Measurements from ENCODE around the gene FBXL14. TPM values are rescaled to one million over a fixed set of nuclear protein-coding genes. Genes with fewer than 3 reads are reported as not detected.

Gene FBXL14
- total RNA-seq, 1 experiment from 2014 or later: 23.6 TPM

- CTCF ChIA-PET: interaction anchor here (1.3 kb wide), 1 partner anchor 152 kb away, joined by 3 read pairs; no protein-coding TSS in a partner anchor
- intact Hi-C loops (cut with micrococcal nuclease; ENCODE audit: unreplicated experiment): no loop called here
Observed at GRCh38 chr12:1639538-1639937, 45.2 kb upstream of the FBXL14 start.

GRCh38 chr12:1638203-1638602, 43.8 kb upstream of the FBXL14 start:
- Mint-ChIP-seq H3K27me3 (ENCODE audit: insufficient read depth, unreplicated experiment) (no peaks in the 10 kb centered on the region), H3K4me1 (ENCODE audit: low read depth, unreplicated experiment) (peaks cover 15% of the 10 kb centered on the region), H3K36me3 (ENCODE audit: insufficient read depth, unreplicated experiment) (no peaks in the 10 kb centered on the region), H3K27ac (ENCODE audit: unreplicated experiment) (no peak overlapping the region), H3K4me3 (ENCODE audit: unreplicated experiment) (no peak overlapping the region), H3K9me3 (ENCODE audit: unreplicated experiment) (no peaks in the 10 kb centered on the region)
- ChIA-PET CTCF (no interaction called here), POLR2A (no interaction called here)
- Histone ChIP-seq H3K27me3 (replicated peaks; ENCODE audit: control insufficient read depth, insufficient read depth, low read length) (no peaks in the 10 kb centered on the region), H3K36me3 (ENCODE audit: control insufficient read depth, insufficient read depth, low read length) (no peaks in the 10 kb centered on the region), H3K9me3 (no peaks in the 10 kb centered on the region), H3K4me3 (ENCODE audit: low read depth, low read length) (no peak overlapping the region), H3K4me1 (peaks cover 14% of the 10 kb centered on the region)
- DNase-seq: no peak
- no TSS peak for BruUV-seq (replicated peaks)
- intact Hi-C loops (cut with micrococcal nuclease; ENCODE audit: unreplicated experiment): no loop called here
- TF ChIP-seq CTCF (IDR thresholded peaks at IDR 0.05; ENCODE audit: insufficient read depth in 1 of 2, low read depth in 1 of 2, low read length in 1 of 2, severe bottlenecking in 1 of 2, unreplicated experiment in 1 of 2): no peak

More at GRCh38 chr12:1639538-1639937, 45.2 kb upstream of the FBXL14 start:
- Mint-ChIP-seq H3K36me3 (ENCODE audit: insufficient read depth, unreplicated experiment) (no peaks in the 10 kb centered on the region), H3K9me3 (ENCODE audit: unreplicated experiment) (no peaks in the 10 kb centered on the region), H3K27me3 (ENCODE audit: insufficient read depth, unreplicated experiment) (no peaks in the 10 kb centered on the region), H3K4me1 (ENCODE audit: low read depth, unreplicated experiment) (peaks cover 12% of the 10 kb centered on the region), H3K4me3 (ENCODE audit: unreplicated experiment) (no peak overlapping the region), H3K27ac (ENCODE audit: unreplicated experiment) (no peak overlapping the region)
- POLR2A ChIA-PET: no interaction called here
- no peak for DNase-seq
- Histone ChIP-seq H3K4me3 (ENCODE audit: low read depth, low read length) (no peak overlapping the region), H3K36me3 (ENCODE audit: control insufficient read depth, insufficient read depth, low read length) (no peaks in the 10 kb centered on the region), H3K27me3 (replicated peaks; ENCODE audit: control insufficient read depth, insufficient read depth, low read length) (no peaks in the 10 kb centered on the region), H3K9me3 (no peaks in the 10 kb centered on the region), H3K4me1 (peaks cover 7% of the 10 kb centered on the region)
- TF ChIP-seq CTCF (IDR thresholded peaks at IDR 0.05; ENCODE audit: insufficient read depth in 1 of 2, low read depth in 1 of 2, low read length in 1 of 2, severe bottlenecking in 1 of 2, unreplicated experiment in 1 of 2): no peak
- no TSS peak for BruUV-seq (replicated peaks)

GRCh38 chr12:1635301-1636095, 41.1 kb upstream of the FBXL14 start:
- H3K9me3 Mint-ChIP-seq (ENCODE audit: unreplicated experiment): no peaks in the 10 kb centered on the region
- POLR2A ChIA-PET: interaction anchor here (0.5 kb wide), 1 partner anchor 17 kb away, joined by 3 read pairs; no protein-coding TSS in a partner anchor
- no peak overlapping the region for H3K27ac Mint-ChIP-seq (ENCODE audit: unreplicated experiment)
- peaks cover 16% of the 10 kb centered on the region for H3K4me1 Mint-ChIP-seq (ENCODE audit: low read depth, unreplicated experiment)
- Histone ChIP-seq H3K4me3 (ENCODE audit: low read depth, low read length) (no peak overlapping the region), H3K27me3 (replicated peaks; ENCODE audit: control insufficient read depth, insufficient read depth, low read length) (no peaks in the 10 kb centered on the region), H3K4me1 (peaks cover 14% of the 10 kb centered on the region), H3K9me3 (no peaks in the 10 kb centered on the region), H3K36me3 (ENCODE audit: control insufficient read depth, insufficient read depth, low read length) (no peaks in the 10 kb centered on the region)
- BruUV-seq (replicated peaks): no TSS peak
- no peak for TF ChIP-seq CTCF (IDR thresholded peaks at IDR 0.05; ENCODE audit: insufficient read depth in 1 of 2, low read depth in 1 of 2, low read length in 1 of 2, severe bottlenecking in 1 of 2, unreplicated experiment in 1 of 2)
- no peaks in the 10 kb centered on the region for H3K36me3 Mint-ChIP-seq (ENCODE audit: insufficient read depth, unreplicated experiment)
- H3K27me3 Mint-ChIP-seq (ENCODE audit: insufficient read depth, unreplicated experiment): no peaks in the 10 kb centered on the region
- CTCF ChIA-PET: interaction anchor here (0.7 to 3.5 kb wide), 22 partner anchors 8 to 518 kb away, joined by 3 to 52 read pairs (median 4); partner anchors contain the start of genes ADIPOR2 and CACNA1C
- intact Hi-C loops (cut with micrococcal nuclease; ENCODE audit: unreplicated experiment): no loop called here
- no peak overlapping the region for H3K4me3 Mint-ChIP-seq (ENCODE audit: unreplicated experiment)
- DNase-seq: no peak

All from Caco-2 (cell line).